HS-5 (cell line): ENCODE measurements around the gene C16orf74.

ENCODE experiments used
- DNase-seq: peaks from one replicate; pipeline ENCODE4 v3.0.0-alpha.2; 2012; ENCODE audit warnings: low read depth

Gene C16orf74

GRCh38 chr16:85673529-85674417, 77.1 kb downstream of the C16orf74 start:
- DNase-seq: no peak

GRCh38 chr16:85670840-85671239, 80.1 kb downstream of the C16orf74 start:
- no peak for DNase-seq

GRCh38 chr16:85668676-85669424, 82.0 kb downstream of the C16orf74 start:
- DNase-seq: no peak

GRCh38 chr16:85667841-85668413, 83.0 kb downstream of the C16orf74 start:
- no peak for DNase-seq

- no peak for DNase-seq
Observed at GRCh38 chr16:85667261-85667660, 83.6 kb downstream of the C16orf74 start.

GRCh38 chr16:85665929-85666328, 85.0 kb downstream of the C16orf74 start:
- no peak for DNase-seq

GRCh38 chr16:85665373-85665740, 85.5 kb downstream of the C16orf74 start:
- DNase-seq: no peak

- no peak for DNase-seq
Observed at GRCh38 chr16:85664580-85665372, 86.1 kb downstream of the C16orf74 start.

- no peak for DNase-seq
Observed at GRCh38 chr16:85663891-85664321, 87.0 kb downstream of the C16orf74 start.

GRCh38 chr16:85662976-85663830, 87.7 kb downstream of the C16orf74 start:
- no peak for DNase-seq

- no peak for DNase-seq
Observed at GRCh38 chr16:85662482-85662812, 88.4 kb downstream of the C16orf74 start.

- no peak for DNase-seq
Observed at GRCh38 chr16:85661740-85662481, 89.0 kb downstream of the C16orf74 start.

GRCh38 chr16:85660843-85661739, 89.8 kb downstream of the C16orf74 start:
- DNase-seq: no peak

GRCh38 chr16:85659805-85660511, 90.9 kb downstream of the C16orf74 start:
- DNase-seq: no peak

GRCh38 chr16:85659336-85659735, 91.6 kb downstream of the C16orf74 start:
- DNase-seq: no peak

GRCh38 chr16:85658504-85659326, 92.2 kb downstream of the C16orf74 start:
- no peak for DNase-seq

- no peak for DNase-seq
Observed at GRCh38 chr16:85657996-85658395, 92.9 kb downstream of the C16orf74 start.
